GM18508 (cell line): Measurements from ENCODE around the gene IL17RD.

ENCODE experiments used
- ATAC-seq: cut with Tn5 transposase; IDR thresholded peaks from one replicate; pipeline ENCODE4 v1.9.1; 2021; ENCODE audit warnings: moderate number of reproducible peaks; ENCODE audit not compliant: insufficient read depth, unreplicated experiment

Gene IL17RD

GRCh38 chr3:57164657-57165573, at the start of gene IL17RD:
Gene IL17RD, minus strand, starts transcription at chr3:57165353. Its CDS starts 67 bp downstream, at chr3:57165286.
- ATAC-seq: no peak

- ATAC-seq: no peak
These were observed 41.3 kb upstream of the IL17RD start for GRCh38 chr3:57206423-57206822.

GRCh38 chr3:57199895-57200297, 34.7 kb upstream of the IL17RD start, which contains the start of gene HESX1:
Gene HESX1, minus strand, starts transcription at chr3:57199978. Its CDS starts 60 bp downstream, at chr3:57199918.
- ATAC-seq: no peak

- ATAC-seq: no peak
These were observed 29.5 kb upstream of the IL17RD start for GRCh38 chr3:57194641-57195040.

GRCh38 chr3:57192028-57192427, 26.9 kb upstream of the IL17RD start:
- ATAC-seq: no peak

GRCh38 chr3:57184526-57184925, 19.4 kb upstream of the IL17RD start:
- no peak for ATAC-seq

GRCh38 chr3:57179580-57180410, 14.6 kb upstream of the IL17RD start:
- ATAC-seq: no peak

- no peak for ATAC-seq
These were observed 10.9 kb upstream of the IL17RD start for GRCh38 chr3:57176045-57176444.

GRCh38 chr3:57173687-57174086, 8.5 kb upstream of the IL17RD start:
- no peak for ATAC-seq

GRCh38 chr3:57170946-57171345, 5.8 kb upstream of the IL17RD start:
- ATAC-seq: no peak

GRCh38 chr3:57169872-57170623, 4.9 kb upstream of the IL17RD start:
- ATAC-seq: no peak

GRCh38 chr3:57169108-57169507, 4.0 kb upstream of the IL17RD start:
- no peak for ATAC-seq

GRCh38 chr3:57168151-57168550, 3.0 kb upstream of the IL17RD start:
- no peak for ATAC-seq

- ATAC-seq: no peak
These were observed 1.5 kb upstream of the IL17RD start for GRCh38 chr3:57166660-57167059.

GRCh38 chr3:57165641-57166040, 488 bp upstream of the IL17RD start:
- no peak for ATAC-seq

GRCh38 chr3:57164217-57164656, 916 bp downstream of the IL17RD start:
- no peak for ATAC-seq

- ATAC-seq: no peak
These were observed 1.4 kb downstream of the IL17RD start for GRCh38 chr3:57163751-57164150.

- ATAC-seq: no peak
These were observed 3.2 kb downstream of the IL17RD start for GRCh38 chr3:57161915-57162314.

- ATAC-seq: no peak
These were observed 4.2 kb downstream of the IL17RD start for GRCh38 chr3:57160765-57161538.
